WTC11 (cell line): ENCODE measurements around the gene FNIP2. TPM values are rescaled to one million over a fixed set of nuclear protein-coding genes. Genes with fewer than 3 reads are reported as not detected.

Experiments used
- ATAC-seq: fragments of 200-7000 bp; cut with Tn5 transposase; 2 replicates; pipeline ENCODE4 v1.10.0; 2021; ENCODE audit warnings: mild to moderate bottlenecking, moderate library complexity
- CTCF ChIA-PET: fragments of 300-600 bp; sonication (Branson Sonifier 250); formaldehyde crosslinking; loops from one replicate; lab custom pipeline; 2021; ENCODE audit warnings: antibody characterized with exemption; lab: Charles Lee
- POLR2A ChIA-PET: fragments of 350-600 bp; sonication (Branson Sonifier 250); formaldehyde crosslinking; loops from one replicate; lab custom pipeline; 2021; ENCODE audit warnings: antibody characterized with exemption; lab: Charles Lee
- DNase-seq: peaks from one replicate; pipeline ENCODE4 v3.0.0; 2021; ENCODE audit warnings: low spot score
- H3K27ac Mint-ChIP-seq: 2 replicates; pipeline ENCODE4 v1.8.0; 2021; ENCODE audit warnings: mixed read lengths
- H3K27me3 Mint-ChIP-seq: 2 replicates; pipeline ENCODE4 v1.8.0; 2021; ENCODE audit warnings: low read depth, mild to moderate bottlenecking, moderate library complexity, mixed read lengths
- H3K36me3 Mint-ChIP-seq: 2 replicates; pipeline ENCODE4 v1.8.0; 2021; ENCODE audit warnings: mixed read lengths
- H3K4me1 Mint-ChIP-seq: 2 replicates; pipeline ENCODE4 v1.8.0; 2022; ENCODE audit warnings: mixed read lengths
- H3K4me3 Mint-ChIP-seq: 2 replicates; pipeline ENCODE4 v1.8.0; 2021; ENCODE audit warnings: mild to moderate bottlenecking, moderate library complexity, mixed read lengths
- H3K9me3 Mint-ChIP-seq: 2 replicates; pipeline ENCODE4 v1.8.0; 2021; ENCODE audit warnings: mixed read lengths
- CBFB ChIP-seq: sonication (generic); formaldehyde crosslinking; IDR thresholded peaks from 2 replicates; pipeline ENCODE4 v1.8.1; 2022; ENCODE audit warnings: mild to moderate bottlenecking, low read depth, missing genetic modification reagents
- EMX1 ChIP-seq: fragments of 250-450 bp; sonication (Bioruptor Pico); IDR thresholded peaks from 2 replicates; pipeline ENCODE4 v1.8.0; 2021; ENCODE audit warnings: mild to moderate bottlenecking
- ESRRA ChIP-seq: sonication (generic); formaldehyde crosslinking; IDR thresholded peaks from 2 replicates; pipeline ENCODE4 v1.8.1; 2022; ENCODE audit warnings: mild to moderate bottlenecking, missing genetic modification reagents, borderline replicate concordance
- FOXK1 ChIP-seq: sonication (generic); formaldehyde crosslinking; IDR thresholded peaks from 2 replicates; pipeline ENCODE4 v1.8.0; 2022; ENCODE audit warnings: mild to moderate bottlenecking, moderate library complexity, missing genetic modification reagents
- FOXP1 ChIP-seq: sonication (generic); formaldehyde crosslinking; IDR thresholded peaks from 2 replicates; pipeline ENCODE4 v1.8.0; 2022; ENCODE audit warnings: missing genetic modification reagents, mild to moderate bottlenecking, moderate library complexity, borderline replicate concordance
- GRHL2 ChIP-seq: fragments of 250-450 bp; sonication (Bioruptor Pico); IDR thresholded peaks from 2 replicates; pipeline ENCODE4 v1.8.0; 2022; ENCODE audit warnings: mild to moderate bottlenecking, moderate library complexity; ENCODE audit not compliant: insufficient replicate concordance, severe bottlenecking
- NR1H2 ChIP-seq: sonication (generic); formaldehyde crosslinking; IDR thresholded peaks from 2 replicates; pipeline ENCODE4 v1.9.0; 2021; ENCODE audit warnings: mild to moderate bottlenecking, moderate library complexity, missing genetic modification reagents
- NR2C2 ChIP-seq: sonication (generic); formaldehyde crosslinking; IDR thresholded peaks from 2 replicates; pipeline ENCODE4 v1.8.0; 2022; ENCODE audit warnings: mild to moderate bottlenecking, missing genetic modification reagents
- NR3C1 ChIP-seq: sonication (generic); formaldehyde crosslinking; conservative IDR thresholded peaks from 2 replicates; pipeline ENCODE4 v1.8.1; 2023; ENCODE audit warnings: low read depth, mild to moderate bottlenecking, missing genetic modification reagents
- SOX15 ChIP-seq: fragments of 250-450 bp; sonication (Bioruptor Pico); IDR thresholded peaks from 2 replicates; pipeline ENCODE4 v1.9.0; 2021; ENCODE audit warnings: mild to moderate bottlenecking
- SP1 ChIP-seq: sonication (generic); formaldehyde crosslinking; conservative IDR thresholded peaks from 2 replicates; pipeline ENCODE4 v1.8.1; 2022; ENCODE audit warnings: missing genetic modification reagents
- ZNF232 ChIP-seq: sonication (generic); formaldehyde crosslinking; IDR thresholded peaks from 2 replicates; pipeline ENCODE4 v1.8.0; 2022; ENCODE audit warnings: mild to moderate bottlenecking, missing genetic modification reagents
- ZNF416 ChIP-seq: fragments of 250-450 bp; sonication (Bioruptor Pico); IDR thresholded peaks from 2 replicates; pipeline ENCODE4 v1.9.0; 2021; ENCODE audit warnings: mild to moderate bottlenecking, inconsistent platforms
- total RNA-seq: library from RNA; stranded (reverse); gene quantifications from 3 replicates; pipeline ENCODE4 v1.2.3, GENCODE V29; 2021
- TF ChIP-seq, protein P1 (sequence below): fragments of 250-450 bp; sonication (Bioruptor Pico); IDR thresholded peaks from 2 replicates; pipeline ENCODE4 v1.8.0; 2021; ENCODE audit warnings: mild to moderate bottlenecking
- TF ChIP-seq, protein P2 (sequence below): sonication (generic); formaldehyde crosslinking; conservative IDR thresholded peaks from 2 replicates; pipeline ENCODE4 v1.8.1; 2022; ENCODE audit warnings: mild to moderate bottlenecking, missing genetic modification reagents
- TF ChIP-seq, protein P3 (sequence below): sonication (generic); formaldehyde crosslinking; IDR thresholded peaks from 2 replicates; pipeline ENCODE4 v1.8.0; 2022; ENCODE audit warnings: mild to moderate bottlenecking, missing genetic modification reagents
- TF ChIP-seq, protein P4 (sequence below): fragments of 250-450 bp; sonication (Bioruptor Pico); IDR thresholded peaks from 2 replicates; pipeline ENCODE4 v1.9.0; 2021; ENCODE audit warnings: mild to moderate bottlenecking
- TF ChIP-seq, protein P5 (sequence below): sonication (generic); formaldehyde crosslinking; IDR thresholded peaks from 2 replicates; pipeline ENCODE4 v1.8.0; 2023; ENCODE audit warnings: missing genetic modification reagents
- TF ChIP-seq, protein P6 (sequence below): sonication (generic); formaldehyde crosslinking; conservative IDR thresholded peaks from 2 replicates; pipeline ENCODE4 v1.8.1; 2023; ENCODE audit warnings: mild to moderate bottlenecking, low read depth, missing genetic modification reagents, moderate library complexity
- TF ChIP-seq, protein P7 (sequence below): sonication (generic); formaldehyde crosslinking; IDR thresholded peaks from 2 replicates; pipeline ENCODE4 v1.8.1; 2023; ENCODE audit warnings: mild to moderate bottlenecking, missing genetic modification reagents, moderate library complexity
- TF ChIP-seq, protein P8 (sequence below): sonication (generic); formaldehyde crosslinking; IDR thresholded peaks from 2 replicates; pipeline ENCODE4 v1.8.1; 2023; ENCODE audit warnings: mild to moderate bottlenecking, missing genetic modification reagents, borderline replicate concordance

The FNIP2 gene
- total RNA-seq, 1 experiment from 2014 or later, result 8.6 TPM

DNA sequence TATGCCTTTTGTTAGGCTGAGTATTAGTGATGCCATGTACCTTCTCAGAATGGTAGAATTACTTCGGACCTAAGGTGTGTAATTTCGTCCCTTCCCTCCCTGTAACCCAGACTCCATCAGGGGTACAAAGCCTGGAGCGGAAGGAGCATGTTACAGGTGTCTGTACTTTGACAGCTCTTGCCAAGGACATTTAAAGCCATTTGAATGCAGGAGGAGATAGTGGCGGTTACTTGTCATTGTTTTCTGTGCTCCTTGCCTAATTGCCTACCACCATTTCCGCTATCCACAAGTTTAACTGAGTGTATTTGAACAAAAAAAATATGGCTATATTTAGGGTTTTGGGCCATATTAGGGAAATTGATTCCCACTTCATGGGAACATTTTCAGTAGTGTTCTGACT lies 1.8 kb downstream of the FNIP2 start:
- Mint-ChIP-seq H3K27me3 (peaks cover 22% of the 10 kb centered on the region), H3K9me3 (no peaks in the 10 kb centered on the region), H3K36me3 (no peaks in the 10 kb centered on the region)
- TF ChIP-seq ESRRA (CRISPR knock-in tag) (no peak), NR3C1 (CRISPR knock-in tag) (no peak), NR2C2 (no peak), GRHL2 (CRISPR knock-in tag) (no peak), SP1 (CRISPR knock-in tag) (no peak), NR1H2 (no peak), SOX15 (CRISPR knock-in tag) (no peak), ZNF232 (no peak), FOXK1 (CRISPR knock-in tag) (no peak), CBFB (no peak)
- TF ChIP-seq, protein P1, sequence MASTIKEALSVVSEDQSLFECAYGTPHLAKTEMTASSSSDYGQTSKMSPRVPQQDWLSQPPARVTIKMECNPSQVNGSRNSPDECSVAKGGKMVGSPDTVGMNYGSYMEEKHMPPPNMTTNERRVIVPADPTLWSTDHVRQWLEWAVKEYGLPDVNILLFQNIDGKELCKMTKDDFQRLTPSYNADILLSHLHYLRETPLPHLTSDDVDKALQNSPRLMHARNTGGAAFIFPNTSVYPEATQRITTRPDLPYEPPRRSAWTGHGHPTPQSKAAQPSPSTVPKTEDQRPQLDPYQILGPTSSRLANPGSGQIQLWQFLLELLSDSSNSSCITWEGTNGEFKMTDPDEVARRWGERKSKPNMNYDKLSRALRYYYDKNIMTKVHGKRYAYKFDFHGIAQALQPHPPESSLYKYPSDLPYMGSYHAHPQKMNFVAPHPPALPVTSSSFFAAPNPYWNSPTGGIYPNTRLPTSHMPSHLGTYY (CRISPR knock-in tag), result no peak
- TF ChIP-seq, protein P2, sequence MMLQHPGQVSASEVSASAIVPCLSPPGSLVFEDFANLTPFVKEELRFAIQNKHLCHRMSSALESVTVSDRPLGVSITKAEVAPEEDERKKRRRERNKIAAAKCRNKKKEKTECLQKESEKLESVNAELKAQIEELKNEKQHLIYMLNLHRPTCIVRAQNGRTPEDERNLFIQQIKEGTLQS, result no peak
- TF ChIP-seq, protein P3, sequence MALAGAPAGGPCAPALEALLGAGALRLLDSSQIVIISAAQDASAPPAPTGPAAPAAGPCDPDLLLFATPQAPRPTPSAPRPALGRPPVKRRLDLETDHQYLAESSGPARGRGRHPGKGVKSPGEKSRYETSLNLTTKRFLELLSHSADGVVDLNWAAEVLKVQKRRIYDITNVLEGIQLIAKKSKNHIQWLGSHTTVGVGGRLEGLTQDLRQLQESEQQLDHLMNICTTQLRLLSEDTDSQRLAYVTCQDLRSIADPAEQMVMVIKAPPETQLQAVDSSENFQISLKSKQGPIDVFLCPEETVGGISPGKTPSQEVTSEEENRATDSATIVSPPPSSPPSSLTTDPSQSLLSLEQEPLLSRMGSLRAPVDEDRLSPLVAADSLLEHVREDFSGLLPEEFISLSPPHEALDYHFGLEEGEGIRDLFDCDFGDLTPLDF, result no peak
- TF ChIP-seq, protein P4, sequence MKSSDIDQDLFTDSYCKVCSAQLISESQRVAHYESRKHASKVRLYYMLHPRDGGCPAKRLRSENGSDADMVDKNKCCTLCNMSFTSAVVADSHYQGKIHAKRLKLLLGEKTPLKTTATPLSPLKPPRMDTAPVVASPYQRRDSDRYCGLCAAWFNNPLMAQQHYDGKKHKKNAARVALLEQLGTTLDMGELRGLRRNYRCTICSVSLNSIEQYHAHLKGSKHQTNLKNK (CRISPR knock-in tag), result no peak
- TF ChIP-seq, protein P5, sequence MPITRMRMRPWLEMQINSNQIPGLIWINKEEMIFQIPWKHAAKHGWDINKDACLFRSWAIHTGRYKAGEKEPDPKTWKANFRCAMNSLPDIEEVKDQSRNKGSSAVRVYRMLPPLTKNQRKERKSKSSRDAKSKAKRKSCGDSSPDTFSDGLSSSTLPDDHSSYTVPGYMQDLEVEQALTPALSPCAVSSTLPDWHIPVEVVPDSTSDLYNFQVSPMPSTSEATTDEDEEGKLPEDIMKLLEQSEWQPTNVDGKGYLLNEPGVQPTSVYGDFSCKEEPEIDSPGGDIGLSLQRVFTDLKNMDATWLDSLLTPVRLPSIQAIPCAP, result no peak
- TF ChIP-seq, all 79 proteins: peak for 0
- Mint-ChIP-seq H3K4me3 (peak overlapping the region; percentile 98), H3K27ac (no peak overlapping the region), H3K4me1 (peaks cover 35% of the 10 kb centered on the region)
- CTCF ChIA-PET, result no interaction called here
- POLR2A ChIA-PET, result no interaction called here
- DNase-seq, result no peak
- no peak for ATAC-seq

DNA sequence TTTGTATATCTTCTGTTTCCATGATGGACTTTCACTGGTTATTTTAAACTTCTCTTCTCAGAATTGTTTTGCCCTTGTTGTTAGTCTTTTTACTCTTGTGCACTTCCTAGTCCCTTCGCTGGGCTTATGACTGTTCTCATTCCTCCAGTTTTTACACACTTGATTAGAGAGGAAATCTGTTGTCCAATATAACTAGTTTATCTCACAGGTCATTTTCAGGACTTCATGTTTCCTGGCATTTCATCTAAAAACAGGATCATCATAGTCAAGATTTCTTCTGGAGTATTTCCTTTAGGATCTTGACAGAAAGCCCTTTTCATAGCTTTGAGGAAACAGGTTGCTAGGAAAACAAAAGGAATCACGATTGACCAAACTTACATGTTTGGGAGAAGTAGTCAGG lies 3.0 kb downstream of the FNIP2 start:
- H3K9me3 Mint-ChIP-seq, result no peaks in the 10 kb centered on the region
- ChIA-PET CTCF (no interaction called here), POLR2A (no interaction called here)
- ATAC-seq (no peak), DNase-seq (no peak)
- H3K4me1 Mint-ChIP-seq, result peaks cover 39% of the 10 kb centered on the region
- H3K36me3 Mint-ChIP-seq, result no peaks in the 10 kb centered on the region
- peaks cover 22% of the 10 kb centered on the region for H3K27me3 Mint-ChIP-seq
- no peak overlapping the region for H3K27ac Mint-ChIP-seq
- no peak overlapping the region for H3K4me3 Mint-ChIP-seq
- TF ChIP-seq EMX1 (CRISPR knock-in tag) (no peak), NR2C2 (no peak), NR3C1 (CRISPR knock-in tag) (no peak), ZNF416 (no peak), FOXP1 (no peak)
- TF ChIP-seq, protein P6, sequence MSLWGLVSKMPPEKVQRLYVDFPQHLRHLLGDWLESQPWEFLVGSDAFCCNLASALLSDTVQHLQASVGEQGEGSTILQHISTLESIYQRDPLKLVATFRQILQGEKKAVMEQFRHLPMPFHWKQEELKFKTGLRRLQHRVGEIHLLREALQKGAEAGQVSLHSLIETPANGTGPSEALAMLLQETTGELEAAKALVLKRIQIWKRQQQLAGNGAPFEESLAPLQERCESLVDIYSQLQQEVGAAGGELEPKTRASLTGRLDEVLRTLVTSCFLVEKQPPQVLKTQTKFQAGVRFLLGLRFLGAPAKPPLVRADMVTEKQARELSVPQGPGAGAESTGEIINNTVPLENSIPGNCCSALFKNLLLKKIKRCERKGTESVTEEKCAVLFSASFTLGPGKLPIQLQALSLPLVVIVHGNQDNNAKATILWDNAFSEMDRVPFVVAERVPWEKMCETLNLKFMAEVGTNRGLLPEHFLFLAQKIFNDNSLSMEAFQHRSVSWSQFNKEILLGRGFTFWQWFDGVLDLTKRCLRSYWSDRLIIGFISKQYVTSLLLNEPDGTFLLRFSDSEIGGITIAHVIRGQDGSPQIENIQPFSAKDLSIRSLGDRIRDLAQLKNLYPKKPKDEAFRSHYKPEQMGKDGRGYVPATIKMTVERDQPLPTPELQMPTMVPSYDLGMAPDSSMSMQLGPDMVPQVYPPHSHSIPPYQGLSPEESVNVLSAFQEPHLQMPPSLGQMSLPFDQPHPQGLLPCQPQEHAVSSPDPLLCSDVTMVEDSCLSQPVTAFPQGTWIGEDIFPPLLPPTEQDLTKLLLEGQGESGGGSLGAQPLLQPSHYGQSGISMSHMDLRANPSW (CRISPR knock-in tag), result no peak
- TF ChIP-seq, protein P7, sequence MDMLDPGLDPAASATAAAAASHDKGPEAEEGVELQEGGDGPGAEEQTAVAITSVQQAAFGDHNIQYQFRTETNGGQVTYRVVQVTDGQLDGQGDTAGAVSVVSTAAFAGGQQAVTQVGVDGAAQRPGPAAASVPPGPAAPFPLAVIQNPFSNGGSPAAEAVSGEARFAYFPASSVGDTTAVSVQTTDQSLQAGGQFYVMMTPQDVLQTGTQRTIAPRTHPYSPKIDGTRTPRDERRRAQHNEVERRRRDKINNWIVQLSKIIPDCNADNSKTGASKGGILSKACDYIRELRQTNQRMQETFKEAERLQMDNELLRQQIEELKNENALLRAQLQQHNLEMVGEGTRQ (CRISPR knock-in tag), result no peak
- TF ChIP-seq, protein P8, sequence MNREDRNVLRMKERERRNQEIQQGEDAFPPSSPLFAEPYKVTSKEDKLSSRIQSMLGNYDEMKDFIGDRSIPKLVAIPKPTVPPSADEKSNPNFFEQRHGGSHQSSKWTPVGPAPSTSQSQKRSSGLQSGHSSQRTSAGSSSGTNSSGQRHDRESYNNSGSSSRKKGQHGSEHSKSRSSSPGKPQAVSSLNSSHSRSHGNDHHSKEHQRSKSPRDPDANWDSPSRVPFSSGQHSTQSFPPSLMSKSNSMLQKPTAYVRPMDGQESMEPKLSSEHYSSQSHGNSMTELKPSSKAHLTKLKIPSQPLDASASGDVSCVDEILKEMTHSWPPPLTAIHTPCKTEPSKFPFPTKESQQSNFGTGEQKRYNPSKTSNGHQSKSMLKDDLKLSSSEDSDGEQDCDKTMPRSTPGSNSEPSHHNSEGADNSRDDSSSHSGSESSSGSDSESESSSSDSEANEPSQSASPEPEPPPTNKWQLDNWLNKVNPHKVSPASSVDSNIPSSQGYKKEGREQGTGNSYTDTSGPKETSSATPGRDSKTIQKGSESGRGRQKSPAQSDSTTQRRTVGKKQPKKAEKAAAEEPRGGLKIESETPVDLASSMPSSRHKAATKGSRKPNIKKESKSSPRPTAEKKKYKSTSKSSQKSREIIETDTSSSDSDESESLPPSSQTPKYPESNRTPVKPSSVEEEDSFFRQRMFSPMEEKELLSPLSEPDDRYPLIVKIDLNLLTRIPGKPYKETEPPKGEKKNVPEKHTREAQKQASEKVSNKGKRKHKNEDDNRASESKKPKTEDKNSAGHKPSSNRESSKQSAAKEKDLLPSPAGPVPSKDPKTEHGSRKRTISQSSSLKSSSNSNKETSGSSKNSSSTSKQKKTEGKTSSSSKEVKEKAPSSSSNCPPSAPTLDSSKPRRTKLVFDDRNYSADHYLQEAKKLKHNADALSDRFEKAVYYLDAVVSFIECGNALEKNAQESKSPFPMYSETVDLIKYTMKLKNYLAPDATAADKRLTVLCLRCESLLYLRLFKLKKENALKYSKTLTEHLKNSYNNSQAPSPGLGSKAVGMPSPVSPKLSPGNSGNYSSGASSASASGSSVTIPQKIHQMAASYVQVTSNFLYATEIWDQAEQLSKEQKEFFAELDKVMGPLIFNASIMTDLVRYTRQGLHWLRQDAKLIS (CRISPR knock-in tag), result no peak
